Common myeloid progenitor, CD34-positive (primary cell): ENCODE measurements around the gene RAB35.

Source experiments
- CTCF ChIA-PET: fragments of 350-600 bp; sonication (Branson Sonifier 250); formaldehyde crosslinking; loops from one replicate; lab custom pipeline; 2021; ENCODE audit warnings: antibody characterized with exemption; lab: Charles Lee
- POLR2A ChIA-PET: fragments of 350-600 bp; sonication (Branson Sonifier 250); formaldehyde crosslinking; loops from one replicate; lab custom pipeline; 2021; ENCODE audit warnings: antibody characterized with exemption; lab: Charles Lee
- DNase-seq, 3 donors: peaks; one replicate each; pipeline versions ENCODE4 v3.0.0 to v3.0.0-alpha.2; 2013
- H3K27ac ChIP-seq, 2 experiments: 1 replicate in 1 of 2; 2 replicates in 1 of 2; pipeline ENCODE4 v1.7.0; 2013; ENCODE audit warnings: inconsistent platforms in 2 of 2, low read length in 2 of 2, mild to moderate bottlenecking in 2 of 2, low read depth in 1 of 2, moderate library complexity in 1 of 2; ENCODE audit not compliant: severe bottlenecking in 2 of 2, insufficient read depth in 1 of 2, poor library complexity in 1 of 2
- H3K27me3 ChIP-seq, 5 experiments: replicated peaks in 2 of 5; 1 replicate in 3 of 5; 2 replicates in 2 of 5; pipeline versions ENCODE4 v1.6.1 to v1.7.0; 2013; ENCODE audit warnings: low read length in 4 of 5, mild to moderate bottlenecking in 2 of 5, moderate library complexity in 2 of 5, inconsistent platforms in 1 of 5; ENCODE audit not compliant: insufficient read depth in 5 of 5, control insufficient read depth in 4 of 5
- H3K36me3 ChIP-seq, 4 experiments: 1 replicate in 2 of 4; 2 replicates in 2 of 4; pipeline versions ENCODE4 v1.6.1 to v1.7.0; 2013; ENCODE audit warnings: low read length in 3 of 4, control low read depth in 1 of 4, mild to moderate bottlenecking in 1 of 4; ENCODE audit not compliant: control insufficient read depth in 4 of 4, insufficient read depth in 4 of 4
- H3K4me1 ChIP-seq, 4 experiments: 1 replicate in 3 of 4; 2 replicates in 1 of 4; pipeline versions ENCODE4 v1.6.1 to v1.7.1; 2013; ENCODE audit warnings: low read length in 3 of 4, mild to moderate bottlenecking in 3 of 4, control low read depth in 1 of 4, inconsistent platforms in 1 of 4, moderate library complexity in 1 of 4; ENCODE audit not compliant: control insufficient read depth in 4 of 4, insufficient read depth in 4 of 4; ENCODE audit errors: control extremely low read depth in 1 of 4
- H3K4me3 ChIP-seq, 7 experiments: 1 replicate in 4 of 7; 2 replicates in 3 of 7; pipeline versions ENCODE4 v1.5.1 to v1.7.0; 2013; ENCODE audit warnings: mild to moderate bottlenecking in 7 of 7, low read length in 6 of 7, moderate library complexity in 6 of 7, inconsistent platforms in 2 of 7, low read depth in 2 of 7, control low read depth in 1 of 7; ENCODE audit not compliant: insufficient read depth in 4 of 7, control insufficient read depth in 1 of 7; ENCODE audit errors: extremely low read depth in 1 of 7
- H3K9me3 ChIP-seq, 5 experiments: 1 replicate in 4 of 5; 2 replicates in 1 of 5; pipeline versions ENCODE4 v1.6.1 to v1.7.1; 2013; ENCODE audit warnings: low read length in 4 of 5, mild to moderate bottlenecking in 2 of 5, inconsistent platforms in 1 of 5, low read depth in 1 of 5, moderate library complexity in 1 of 5; ENCODE audit not compliant: control insufficient read depth in 4 of 5, insufficient read depth in 2 of 5; ENCODE audit errors: control extremely low read depth in 1 of 5
- WGBS: methylation state at CpG from one replicate; pipeline ENCODE4 v1.1.5; 2013; ENCODE audit not compliant: insufficient coverage; 5-methylcytosine and 5-hydroxymethylcytosine counted together

RAB35 gene

GRCh38 chr12:120094485-120094884 is 22.1 kb downstream of the RAB35 start:
- POLR2A ChIA-PET: no interaction called here
- CTCF ChIA-PET: interaction anchor here (1.5 kb wide), 1 partner anchor 10 kb away, joined by 3 read pairs; no protein-coding TSS in a partner anchor
- peaks cover 4 to 55% (median 38%) of the 10 kb centered on the region in 4 experiments for H3K36me3 ChIP-seq

DNA sequence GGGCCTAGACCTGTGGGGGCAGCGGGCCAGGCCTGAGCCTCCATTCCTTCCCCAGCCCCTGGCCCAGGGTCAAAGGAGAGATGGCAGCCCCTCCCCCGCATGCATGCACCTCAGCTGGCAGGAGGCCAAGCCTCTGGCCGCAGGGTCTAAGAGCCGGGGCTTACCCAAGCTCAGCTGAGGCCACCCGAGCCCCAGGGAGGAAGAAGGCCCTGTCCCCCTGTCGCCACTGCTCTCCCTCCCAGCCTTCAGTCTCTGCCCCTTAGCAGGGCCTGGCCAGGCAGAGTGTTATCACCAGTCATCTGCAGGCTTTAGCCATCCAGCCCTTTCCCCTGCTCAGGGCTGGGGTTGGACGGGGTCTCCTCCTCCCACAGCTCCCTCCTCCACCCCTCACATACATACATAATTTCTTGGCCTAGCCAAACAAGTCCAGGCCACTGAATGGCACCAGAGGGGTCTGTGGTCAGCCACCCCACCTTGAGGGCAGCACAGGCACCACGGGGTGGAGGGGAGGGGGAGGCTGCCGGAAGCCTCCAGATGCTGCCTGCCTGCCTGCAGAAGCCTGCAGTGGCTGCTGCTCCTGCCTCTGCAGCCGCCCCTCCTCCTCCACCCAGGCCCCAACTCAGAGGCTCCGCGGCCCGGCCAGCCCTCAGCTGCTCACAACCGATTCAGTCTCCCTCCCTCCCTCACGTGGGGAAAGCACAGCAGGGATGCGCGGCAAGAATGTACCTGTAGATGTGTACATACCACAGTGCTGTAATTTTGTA is 22.8 kb downstream of the RAB35 start:
- ChIA-PET CTCF (interaction anchor here (1.5 kb wide), 1 partner anchor 11 kb away, joined by 3 read pairs; no protein-coding TSS in a partner anchor), POLR2A (no interaction called here)
- H3K4me3 ChIP-seq: no peak overlapping the region
- H3K9me3 ChIP-seq: no peaks in the 10 kb centered on the region
- WGBS: 71% methylated on average over 8 of the region's 17 CpGs
- peaks cover 4 to 48% (median 34%) of the 10 kb centered on the region in 4 experiments for H3K36me3 ChIP-seq
- H3K27me3 ChIP-seq: peaks cover 0 to 4% (median 0%) of the 10 kb centered on the region in 5 experiments
- H3K27ac ChIP-seq: no peak overlapping the region
- DNase-seq: no peak
- peaks cover 0 to 16% (median 1%) of the 10 kb centered on the region in 4 experiments for H3K4me1 ChIP-seq

More at GRCh38 chr12:120094485-120094884, 22.1 kb downstream of the RAB35 start:
- Histone ChIP-seq H3K9me3 (no peaks in the 10 kb centered on the region), H3K4me3 (no peak overlapping the region), H3K27me3 (peaks cover 0 to 4% (median 0%) of the 10 kb centered on the region in 5 experiments), H3K27ac (no peak overlapping the region), H3K4me1 (peaks cover 0 to 16% (median 1%) of the 10 kb centered on the region in 4 experiments)
- 93% methylated on average over 9 of the region's 9 CpGs for WGBS
- DNase-seq: no peak

DNA sequence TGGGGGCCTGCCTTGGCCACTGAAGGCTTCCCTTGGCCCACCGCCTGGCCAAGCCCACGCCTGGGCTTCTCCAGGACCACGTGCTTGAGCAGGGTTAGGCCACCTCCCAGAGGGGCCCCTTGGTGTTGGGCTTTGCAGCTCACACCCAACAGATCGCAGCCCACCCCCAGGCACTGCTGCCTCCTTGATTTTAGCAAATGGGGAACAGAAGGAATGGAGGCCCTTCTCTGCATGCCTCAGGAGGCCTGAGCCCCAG is 23.3 kb downstream of the RAB35 start:
- no peak for DNase-seq
- Histone ChIP-seq H3K4me1 (peaks cover 0 to 16% (median 1%) of the 10 kb centered on the region in 4 experiments), H3K27ac (no peak overlapping the region), H3K4me3 (no peak overlapping the region), H3K27me3 (peaks cover 0 to 4% (median 0%) of the 10 kb centered on the region in 5 experiments), H3K9me3 (no peaks in the 10 kb centered on the region), H3K36me3 (peaks cover 4 to 43% (median 29%) of the 10 kb centered on the region in 4 experiments)
- 93% methylated on average over 4 of the region's 4 CpGs for WGBS
- ChIA-PET CTCF (interaction anchor here (1.5 kb wide), 1 partner anchor 17 kb away, joined by 3 read pairs; no protein-coding TSS in a partner anchor), POLR2A (no interaction called here)

DNA sequence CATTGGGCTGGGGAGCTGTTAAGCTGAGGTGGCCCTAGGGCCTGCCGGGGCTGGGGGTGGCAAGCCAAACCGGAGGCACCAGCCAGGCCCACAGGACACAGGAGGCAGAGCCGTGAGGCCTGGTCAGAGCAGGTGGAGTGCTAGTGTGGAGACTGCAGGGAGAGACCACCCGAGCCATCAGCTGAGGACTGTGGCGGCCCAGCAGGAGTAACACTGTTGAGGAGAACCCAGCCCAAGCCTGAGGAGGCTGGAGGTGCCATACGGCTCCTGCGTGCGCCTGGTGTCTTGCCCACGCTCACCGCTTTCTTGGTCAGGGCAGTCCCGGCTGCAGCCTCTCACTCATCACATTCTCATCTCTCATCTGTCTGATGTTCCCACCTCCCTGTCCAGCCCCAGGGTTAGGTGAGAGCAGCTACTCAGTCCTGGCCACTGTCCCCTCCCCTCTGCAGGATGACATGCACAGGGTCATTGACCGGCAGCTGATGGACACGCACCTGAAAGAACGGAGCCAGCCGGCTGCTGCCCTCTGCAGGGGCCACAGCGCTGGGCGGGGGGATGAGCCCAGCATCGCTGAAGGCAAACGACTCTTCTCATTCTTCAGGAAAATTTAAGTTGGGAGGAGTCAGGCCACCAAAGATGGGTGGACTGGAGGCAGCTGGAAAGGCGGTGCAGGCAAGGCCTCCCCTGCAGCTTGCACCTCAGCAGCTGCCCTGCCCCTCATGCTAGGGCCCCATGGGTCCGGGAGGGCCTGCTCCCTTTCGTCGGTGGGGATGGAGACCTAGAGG is 23.8 kb downstream of the RAB35 start:
- CTCF ChIA-PET: interaction anchor here (1.5 kb wide), 1 partner anchor 18 kb away, joined by 3 read pairs; no protein-coding TSS in a partner anchor
- Histone ChIP-seq H3K27me3 (peaks cover 0 to 4% (median 0%) of the 10 kb centered on the region in 5 experiments), H3K9me3 (no peaks in the 10 kb centered on the region), H3K4me3 (no peak overlapping the region), H3K4me1 (peaks cover 0 to 20% (median 2%) of the 10 kb centered on the region in 4 experiments), H3K27ac (no peak overlapping the region), H3K36me3 (peaks cover 4 to 40% (median 27%) of the 10 kb centered on the region in 4 experiments)
- DNase-seq: no peak
- POLR2A ChIA-PET: interaction anchor here (1.8 kb wide), 1 partner anchor 11 kb away, joined by 5 read pairs; no protein-coding TSS in a partner anchor
- WGBS: 100% methylated on average over 19 of the region's 23 CpGs

DNA sequence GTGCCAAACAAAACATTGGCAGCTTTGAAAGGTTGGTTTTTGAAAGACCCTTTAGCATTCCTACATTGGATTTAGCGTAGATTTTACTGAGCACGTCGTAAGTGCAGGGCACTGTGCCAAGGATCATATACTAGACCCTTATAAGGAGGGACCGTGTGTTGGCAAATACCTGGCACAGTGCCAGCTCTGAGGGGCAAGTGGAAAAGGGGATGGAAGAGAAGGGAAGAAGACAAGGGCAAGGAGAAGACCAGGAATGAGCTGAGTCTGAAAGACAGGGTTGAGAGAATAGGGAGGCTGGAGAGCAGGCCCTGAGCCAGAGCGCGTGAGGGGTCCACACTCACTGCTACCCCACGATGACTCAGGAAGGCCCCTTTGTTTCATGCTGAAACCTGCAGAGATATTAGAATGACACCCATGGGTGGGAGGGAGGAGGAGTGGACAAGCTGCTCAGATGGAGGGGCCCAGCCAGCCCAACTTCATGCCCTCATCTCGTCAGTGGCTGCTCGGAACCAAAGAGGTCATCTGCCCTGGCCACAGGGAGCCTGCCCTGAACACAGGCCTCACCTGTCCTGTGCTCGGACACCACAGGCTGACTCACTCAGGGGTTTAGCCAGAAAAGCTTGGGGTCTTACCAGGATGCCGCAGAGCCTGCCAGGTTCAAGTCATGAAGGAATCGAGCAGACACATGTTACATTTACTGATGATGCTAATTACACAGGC is 25.0 kb downstream of the RAB35 start:
- CTCF ChIA-PET: interaction anchor here (1.5 to 2.1 kb wide), 3 partner anchors 13 to 20 kb away, joined by 3 to 6 read pairs (median 4); no protein-coding TSS in a partner anchor
- H3K27ac ChIP-seq: no peak overlapping the region
- POLR2A ChIA-PET: interaction anchor here (1.8 kb wide), 1 partner anchor 12 kb away, joined by 5 read pairs; no protein-coding TSS in a partner anchor
- H3K27me3 ChIP-seq: peaks cover 0 to 4% (median 0%) of the 10 kb centered on the region in 5 experiments
- WGBS: 96% methylated on average over 12 of the region's 12 CpGs
- DNase-seq: no peak
- peaks cover 4 to 30% (median 10%) of the 10 kb centered on the region in 4 experiments for H3K4me1 ChIP-seq
- no peaks in the 10 kb centered on the region for H3K9me3 ChIP-seq
- peaks cover 2 to 29% (median 17%) of the 10 kb centered on the region in 4 experiments for H3K36me3 ChIP-seq
- H3K4me3 ChIP-seq: no peak overlapping the region

- CTCF ChIA-PET: interaction anchor here (1.1 to 2.1 kb wide), 3 partner anchors 14 to 21 kb away, joined by 3 to 6 read pairs (median 4); no protein-coding TSS in a partner anchor
- Histone ChIP-seq H3K36me3 (peaks cover 0 to 22% (median 10%) of the 10 kb centered on the region in 4 experiments), H3K27ac (no peak overlapping the region), H3K4me1 (peaks cover 4 to 32% (median 11%) of the 10 kb centered on the region in 4 experiments), H3K4me3 (no peak overlapping the region), H3K27me3 (peaks cover 0 to 4% (median 0%) of the 10 kb centered on the region in 5 experiments), H3K9me3 (no peaks in the 10 kb centered on the region)
- no peak for DNase-seq
- WGBS: 99% methylated on average over 18 of the region's 19 CpGs
- POLR2A ChIA-PET: interaction anchor here (1.8 kb wide), 1 partner anchor 13 kb away, joined by 5 read pairs; no protein-coding TSS in a partner anchor
Observed at GRCh38 chr12:120090626-120091295, 25.8 kb downstream of the RAB35 start.
